ENCODE measurements around the gene FADS2. TPM values are rescaled to one million over a fixed set of nuclear protein-coding genes. Genes with fewer than 3 reads are reported as not detected.

Gene FADS2
- total and polyA plus RNA-seq, 9 of the 15 experiments (the other 6 are each of a cell fraction or from before 2014, with no cell fraction given) = 2.9 to 42.8 (median 16.2) TPM

DNA sequence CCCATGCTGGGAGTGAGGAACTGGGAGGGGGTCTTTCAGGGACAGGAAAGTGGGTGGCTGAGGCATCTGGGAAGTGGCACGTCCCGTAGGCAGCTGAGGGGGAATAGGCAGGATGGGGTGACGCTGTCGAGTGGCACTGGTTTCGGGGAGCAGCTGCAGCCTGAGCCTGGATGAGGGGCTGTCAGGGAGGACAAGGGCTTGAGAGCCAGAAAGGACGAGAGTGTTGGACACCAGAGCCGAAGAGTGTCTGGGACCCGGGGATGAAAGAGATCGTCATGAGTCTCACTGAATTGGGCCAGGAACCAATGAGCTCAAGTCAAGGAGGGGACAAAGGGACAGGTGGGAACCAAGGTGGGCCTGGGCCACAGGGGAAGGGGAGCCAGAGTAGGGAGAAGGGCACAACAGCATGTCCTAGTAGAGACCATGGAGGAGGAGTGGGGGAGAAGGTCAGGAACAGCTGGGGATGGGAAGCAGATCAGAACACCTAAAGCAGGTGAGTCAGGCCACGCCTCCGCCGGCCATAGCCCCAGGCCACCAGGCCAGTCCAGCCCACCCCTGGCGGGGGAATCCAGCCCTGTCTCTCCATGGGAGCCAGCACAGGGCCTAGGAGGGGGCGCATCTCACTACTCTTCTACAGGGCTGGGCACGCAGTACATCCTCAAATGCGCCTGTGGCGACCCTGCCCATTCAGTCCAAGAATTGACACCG lies 85.0 kb downstream of the FADS2 start:
- DNase-seq (ENCODE audit: extremely low read depth in 1 of 4, low spot score in 3 of 4) = peak in 1 of 4 experiments; percentile 13
- WGBS (ENCODE audit: insufficient coverage, low coverage, missing lambda C conversion rate) = 87% methylated on average over 18 of the region's 18 CpGs
- no TSS peak for BruUV-seq (replicated peaks)

More for the DNA sequence above, 85.0 kb downstream of the FADS2 start:
- ChIA-PET CTCF (ENCODE audit: low intra/inter-chr PET ratio) (no interaction called here), POLR2A (interaction anchor here (0.6 to 1.1 kb wide), 2 partner anchors 12 to 210 kb away, joined by 3 to 4 read pairs; partner anchors contain the start of gene INCENP)
- intact Hi-C loops (cut with micrococcal nuclease) = no loop called here
- Histone ChIP-seq H3K36me3 (ENCODE audit: control insufficient read depth, insufficient read depth, low read length) (peaks cover 20% of the 10 kb centered on the region; the same call in 2 of the 3 replicates), H2AFZ (ENCODE audit: low read depth, low read length) (no peak overlapping the region), H3K9me3 (replicated peaks; ENCODE audit: control insufficient read depth, insufficient read depth, low read depth, low read length) (no peaks in the 10 kb centered on the region), H3K4me2 (ENCODE audit: insufficient read depth, low read length) (no peak overlapping the region), H3K9me1 (ENCODE audit: control insufficient read depth, insufficient read depth, low read length) (peaks cover 12% of the 10 kb centered on the region), H3K27ac (ENCODE audit: extremely low read depth, low read depth, low read length) (no peak overlapping the region), H3K4me1 (replicated peaks in 1 of 2; ENCODE audit: control insufficient read depth in 2 of 2, insufficient read depth in 2 of 2, low read length in 2 of 2) (peaks cover 25 to 71% of the 10 kb centered on the region in 2 experiments), H3K9ac (ENCODE audit: insufficient read depth in 1 of 2, low read depth in 2 of 2, low read length in 2 of 2) (peak overlapping the region in 1 of 2 experiments; percentile 84; a peak in 2 of 4 replicates), H4K20me1 (replicated peaks; ENCODE audit: control insufficient read depth, insufficient read depth, low read length) (peaks cover 29% of the 10 kb centered on the region; the same call in 1 of the 2 replicates), H3K27me3 (ENCODE audit: control insufficient read depth in 2 of 2, insufficient read depth in 2 of 2, low read length in 2 of 2) (no peaks in the 10 kb centered on the region), H3K79me2 (ENCODE audit: control insufficient read depth, insufficient read depth, low read length) (peaks cover 97% of the 10 kb centered on the region), H3K4me3 (no peak overlapping the region)
- in situ Hi-C loops (cut with MboI) = no loop called here
- FAIRE-seq (no peak), ATAC-seq (no peak)
- TF ChIP-seq, protein P1, sequence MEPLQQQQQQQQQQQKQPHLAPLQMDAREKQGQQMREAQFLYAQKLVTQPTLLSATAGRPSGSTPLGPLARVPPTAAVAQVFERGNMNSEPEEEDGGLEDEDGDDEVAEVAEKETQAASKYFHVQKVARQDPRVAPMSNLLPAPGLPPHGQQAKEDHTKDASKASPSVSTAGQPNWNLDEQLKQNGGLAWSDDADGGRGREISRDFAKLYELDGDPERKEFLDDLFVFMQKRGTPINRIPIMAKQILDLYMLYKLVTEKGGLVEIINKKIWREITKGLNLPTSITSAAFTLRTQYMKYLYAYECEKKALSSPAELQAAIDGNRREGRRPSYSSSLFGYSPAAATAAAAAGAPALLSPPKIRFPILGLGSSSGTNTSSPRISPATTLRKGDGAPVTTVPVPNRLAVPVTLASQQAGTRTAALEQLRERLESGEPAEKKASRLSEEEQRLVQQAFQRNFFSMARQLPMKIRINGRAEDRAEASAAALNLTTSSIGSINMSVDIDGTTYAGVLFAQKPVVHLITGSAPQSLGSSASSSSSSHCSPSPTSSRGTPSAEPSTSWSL (CRISPR knock-in tag; IDR thresholded peaks at IDR 0.05; ENCODE audit: borderline replicate concordance) = no peak
- TF ChIP-seq EWSR1 (IDR thresholded peaks at IDR 0.05; ENCODE audit: borderline replicate concordance, low read depth, partially characterized antibody) (no peak), NRF1 (conservative IDR thresholded peaks at IDR 0.05 in 1 of 2, IDR thresholded peaks at IDR 0.05 in 1 of 2) (no peak), ZNF24 (IDR thresholded peaks at IDR 0.05) (no peak), SPI1 (IDR thresholded peaks at IDR 0.05; ENCODE audit: borderline replicate concordance, low read depth, low read length) (no peak), ESRRA (IDR thresholded peaks at IDR 0.05; ENCODE audit: borderline replicate concordance, low read depth) (no peak), KHSRP (IDR thresholded peaks at IDR 0.05) (no peak), COPS2 (conservative IDR thresholded peaks at IDR 0.05) (no peak), SMARCB1 (IDR thresholded peaks at IDR 0.05; ENCODE audit: insufficient read length, low read depth) (no peak), ESRRB (CRISPR knock-in tag; IDR thresholded peaks at IDR 0.05; ENCODE audit: borderline replicate concordance) (no peak), C11orf30 (IDR thresholded peaks at IDR 0.05; ENCODE audit: low read depth) (no peak), ZNF695 (CRISPR knock-in tag; IDR thresholded peaks at IDR 0.05) (no peak), NFATC3 (IDR thresholded peaks at IDR 0.05) (no peak)
- TF ChIP-seq, protein P2, sequence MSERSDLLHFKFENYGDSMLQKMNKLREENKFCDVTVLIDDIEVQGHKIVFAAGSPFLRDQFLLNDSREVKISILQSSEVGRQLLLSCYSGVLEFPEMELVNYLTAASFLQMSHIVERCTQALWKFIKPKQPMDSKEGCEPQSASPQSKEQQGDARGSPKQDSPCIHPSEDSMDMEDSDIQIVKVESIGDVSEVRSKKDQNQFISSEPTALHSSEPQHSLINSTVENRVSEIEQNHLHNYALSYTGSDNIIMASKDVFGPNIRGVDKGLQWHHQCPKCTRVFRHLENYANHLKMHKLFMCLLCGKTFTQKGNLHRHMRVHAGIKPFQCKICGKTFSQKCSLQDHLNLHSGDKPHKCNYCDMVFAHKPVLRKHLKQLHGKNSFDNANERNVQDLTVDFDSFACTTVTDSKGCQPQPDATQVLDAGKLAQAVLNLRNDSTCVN (CRISPR knock-in tag; IDR thresholded peaks at IDR 0.05) = no peak
- TF ChIP-seq, protein P3, sequence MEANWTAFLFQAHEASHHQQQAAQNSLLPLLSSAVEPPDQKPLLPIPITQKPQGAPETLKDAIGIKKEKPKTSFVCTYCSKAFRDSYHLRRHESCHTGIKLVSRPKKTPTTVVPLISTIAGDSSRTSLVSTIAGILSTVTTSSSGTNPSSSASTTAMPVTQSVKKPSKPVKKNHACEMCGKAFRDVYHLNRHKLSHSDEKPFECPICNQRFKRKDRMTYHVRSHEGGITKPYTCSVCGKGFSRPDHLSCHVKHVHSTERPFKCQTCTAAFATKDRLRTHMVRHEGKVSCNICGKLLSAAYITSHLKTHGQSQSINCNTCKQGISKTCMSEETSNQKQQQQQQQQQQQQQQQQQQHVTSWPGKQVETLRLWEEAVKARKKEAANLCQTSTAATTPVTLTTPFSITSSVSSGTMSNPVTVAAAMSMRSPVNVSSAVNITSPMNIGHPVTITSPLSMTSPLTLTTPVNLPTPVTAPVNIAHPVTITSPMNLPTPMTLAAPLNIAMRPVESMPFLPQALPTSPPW (CRISPR knock-in tag; IDR thresholded peaks at IDR 0.05) = no peak
